ENCODE data around the gene NOP9. TPM values are rescaled to one million over a fixed set of nuclear protein-coding genes. Genes with fewer than 3 reads are reported as not detected.

The NOP9 gene
- total RNA-seq: 15.0 and 22.0 TPM in 2 replicates

GRCh38 chr14:24299255-24300191, at the start of gene NOP9, which contains the start of gene DHRS1:
Gene NOP9, plus strand, starts transcription at chr14:24299850. Its CDS starts 105 bp downstream, at chr14:24299955.
Gene DHRS1, minus strand, starts transcription at chr14:24299780. Its CDS starts 674 bp downstream, at chr14:24299106.

GRCh38 chr14:24262821-24263733, 36.6 kb upstream of the NOP9 start, which contains the start of gene TGM1:
Gene TGM1, minus strand, starts transcription at chr14:24263177. Its CDS starts 825 bp downstream, at chr14:24262352.

GRCh38 chr14:24271134-24271833, 28.4 kb upstream of the NOP9 start, which contains the start of gene RABGGTA:
Gene RABGGTA, minus strand, starts transcription at chr14:24271597. Its CDS starts 482 bp downstream, at chr14:24271115.

GRCh38 chr14:24307575-24308341, 8.1 kb downstream of the NOP9 start, which contains the start of gene CIDEB:
Gene CIDEB, minus strand, starts transcription at chr14:24307977. Its CDS starts 119 bp downstream, at chr14:24307858.

GRCh38 chr14:24309538-24310264, 10.1 kb downstream of the NOP9 start, which contains the start of gene LTB4R2:
Gene LTB4R2, plus strand, starts transcription at chr14:24310140. Its CDS starts 525 bp downstream, at chr14:24310665.

GRCh38 chr14:24310646-24311604, 11.3 kb downstream of the NOP9 start, which contains the start of gene LTB4R:
Gene LTB4R, plus strand, starts transcription at chr14:24311502. Its CDS starts 4,150 bp downstream, at chr14:24315652.

GRCh38 chr14:24334431-24335291, 35.0 kb downstream of the NOP9 start, which contains the start of gene ADCY4:
Gene ADCY4, minus strand, starts transcription at chr14:24335071. Its CDS starts 419 bp downstream, at chr14:24334652.

GRCh38 chr14:24339284-24340151, 39.9 kb downstream of the NOP9 start, which contains the start of gene RIPK3:
Gene RIPK3, minus strand, starts transcription at chr14:24339991. Its CDS starts 165 bp downstream, at chr14:24339826.

Other genes with a start within 250 kb of the NOP9 start
- gene CARMIL3, start 247.8 kb upstream of the NOP9 start, total RNA-seq: not detected in 2 replicates
- not detected in 2 replicates for gene CPNE6, start 228.3 kb upstream of the NOP9 start, total RNA-seq
- gene PCK2, start 205.5 kb upstream of the NOP9 start, total RNA-seq: 44.0 and 79.9 TPM in 2 replicates
- gene DCAF11, start 185.1 kb upstream of the NOP9 start, total RNA-seq: 57.1 and 70.3 TPM in 2 replicates
- gene NRL, start 184.9 kb upstream of the NOP9 start, total RNA-seq: under 0.01 and 0.29 TPM in 2 replicates
- gene FITM1, start 169.2 kb upstream of the NOP9 start, total RNA-seq: not detected in 2 replicates
- 181 and 193 TPM in 2 replicates for gene PSME1, start 163.7 kb upstream of the NOP9 start, total RNA-seq
- 14.0 and 20.2 TPM in 2 replicates for gene EMC9, start 158.3 kb upstream of the NOP9 start, total RNA-seq
- gene PSME2, start 153.2 kb upstream of the NOP9 start, total RNA-seq: 105 and 124 TPM in 2 replicates
- gene RNF31, start 152.4 kb upstream of the NOP9 start, total RNA-seq: 35.7 and 41.8 TPM in 2 replicates
- 66.8 and 80.4 TPM in 2 replicates for gene IRF9, start 138.6 kb upstream of the NOP9 start, total RNA-seq
- 20.0 and 44.7 TPM in 2 replicates for gene REC8, start 127.8 kb upstream of the NOP9 start, total RNA-seq
- gene IPO4, start 111.0 kb upstream of the NOP9 start, total RNA-seq: 70.4 and 79.0 TPM in 2 replicates
- 85.9 and 92.5 TPM in 2 replicates for gene TM9SF1, start 104.4 kb upstream of the NOP9 start, total RNA-seq
- not detected in 2 replicates for gene TSSK4, start 94.2 kb upstream of the NOP9 start, total RNA-seq
- gene CHMP4A, start 86.4 kb upstream of the NOP9 start, total RNA-seq: 28.0 and 40.8 TPM in 2 replicates
- gene MDP1, start 83.8 kb upstream of the NOP9 start, total RNA-seq: 11.8 and 12.8 TPM in 2 replicates
- 229 and 231 TPM in 2 replicates for gene NEDD8, start 67.5 kb upstream of the NOP9 start, total RNA-seq
- gene GMPR2, start 66.9 kb upstream of the NOP9 start, total RNA-seq: 83.0 and 111 TPM in 2 replicates
- gene TINF2, start 57.2 kb upstream of the NOP9 start, total RNA-seq: 48.6 and 95.1 TPM in 2 replicates
- gene TGM1, start 36.7 kb upstream of the NOP9 start, total RNA-seq: 0.35 and 4.0 TPM in 2 replicates
- 33.1 and 65.2 TPM in 2 replicates for gene RABGGTA, start 28.3 kb upstream of the NOP9 start, total RNA-seq
- 15.3 and 21.3 TPM in 2 replicates for gene DHRS1, start 70 bp upstream of the NOP9 start, total RNA-seq
- gene CIDEB, start 8.1 kb downstream of the NOP9 start, total RNA-seq: 1.4 and 2.3 TPM in 2 replicates
- gene LTB4R2, start 10.3 kb downstream of the NOP9 start, total RNA-seq: 0.18 and 1.4 TPM in 2 replicates
- gene LTB4R, start 11.7 kb downstream of the NOP9 start, total RNA-seq: under 0.01 and 0.71 TPM in 2 replicates
- not detected in 2 replicates for gene ADCY4, start 35.2 kb downstream of the NOP9 start, total RNA-seq
- gene RIPK3, start 40.1 kb downstream of the NOP9 start, total RNA-seq: not detected in 2 replicates
- 27.8 and 35.7 TPM in 2 replicates for gene NFATC4, start 68.3 kb downstream of the NOP9 start, total RNA-seq
- 11.9 and 12.1 TPM in 2 replicates for gene NYNRIN, start 99.2 kb downstream of the NOP9 start, total RNA-seq
- gene CBLN3, start 129.8 kb downstream of the NOP9 start, total RNA-seq: 2.8 and 4.6 TPM in 2 replicates
- 39.5 and 41.8 TPM in 2 replicates for gene KHNYN, start 130.1 kb downstream of the NOP9 start, total RNA-seq
- gene SDR39U1, start 142.9 kb downstream of the NOP9 start, total RNA-seq: 18.1 and 32.9 TPM in 2 replicates
- gene CMA1, start 208.4 kb downstream of the NOP9 start, total RNA-seq: not detected in 2 replicates